HepG2 (cell line): ENCODE data around the gene KLF16. TPM values are rescaled to one million over a fixed set of nuclear protein-coding genes. Genes with fewer than 3 reads are reported as not detected.

Experiments used
- ATAC-seq: fragments of 200-7000 bp; cut with Tn5 transposase; 3 replicates; pipeline ENCODE4 v1.9.1; 2020; ENCODE audit warnings: mild to moderate bottlenecking, moderate library complexity
- BruUV-seq: library from RNA; stranded (reverse); fragments of 400-500 nt; replicated peaks from 2 replicates; lab custom pipeline; 2021; lab: Mats Ljungman, UMichigan
- CTCF ChIA-PET: fragments of 300-600 bp; formaldehyde crosslinking; extraction: SDS; loops from one replicate; lab custom pipeline; 2021; ENCODE audit warnings: low total read pairs, inconsistent platforms, low intra/inter-chr PET ratio; lab: Yijun Ruan, JAX
- POLR2A ChIA-PET: fragments of 350-600 bp; sonication (Branson Sonifier 250); formaldehyde crosslinking; loops from one replicate; lab custom pipeline; 2020; ENCODE audit warnings: antibody characterized with exemption, inconsistent platforms; lab: Yijun Ruan, JAX
- DNase-seq: peaks from one replicate; pipeline ENCODE4 v3.0.0-alpha.2; 2015; ENCODE audit warnings: low spot score
- FAIRE-seq: peaks from 3 replicates; lab custom pipeline; 2011; peaks lifted over from hg19 to GRCh38; lab: Jason Lieb, UNC
- H2AFZ ChIP-seq: one replicate; pipeline ENCODE4 v1.6.1; 2011; ENCODE audit warnings: low read length, inconsistent platforms
- H3K27ac ChIP-seq: fragments of 300-600 bp; 3 replicates; pipeline ENCODE4 v1.8.0; 2011; ENCODE audit warnings: mixed run types, mild to moderate bottlenecking, mixed read lengths, low read length, inconsistent platforms; ENCODE audit not compliant: insufficient read depth; ENCODE audit errors: extremely low read length
- H3K27me3 ChIP-seq, 2 experiments: fragments of 200-600 bp in 1 of 2; 2 replicates in 1 of 2; 3 replicates in 1 of 2; pipeline versions ENCODE4 v1.6.0 to v1.8.0; 2011; ENCODE audit warnings: low read length in 2 of 2, mild to moderate bottlenecking in 2 of 2, moderate library complexity in 2 of 2, inconsistent platforms in 1 of 2; ENCODE audit not compliant: insufficient read depth in 2 of 2, control insufficient read depth in 1 of 2
- H3K36me3 ChIP-seq, 2 experiments: fragments of 200-600 bp in 1 of 2; replicated peaks in 1 of 2; 2 replicates in 1 of 2; 3 replicates in 1 of 2; pipeline versions ENCODE4 v1.5.1 to v1.8.0; 2011; ENCODE audit warnings: low read length in 2 of 2, inconsistent platforms in 1 of 2; ENCODE audit not compliant: insufficient read depth in 2 of 2, control insufficient read depth in 1 of 2
- H3K4me1 ChIP-seq: 2 replicates; pipeline ENCODE4 v1.5.1; 2012; ENCODE audit warnings: low read length, inconsistent platforms; ENCODE audit not compliant: insufficient read depth
- H3K4me2 ChIP-seq: 2 replicates; pipeline ENCODE4 v1.6.0; 2011; ENCODE audit warnings: low read depth, low read length, inconsistent platforms
- H3K4me3 ChIP-seq, 3 experiments: fragments of 200-600 bp in 1 of 3; sonication (generic), shearing (Covaris generic) in 1 of 3; replicated peaks in 1 of 3; 2 replicates each; pipeline ENCODE4 v1.5.1; 2011 to 2016; ENCODE audit warnings: low read length in 3 of 3, inconsistent platforms in 2 of 3, low read depth in 2 of 3, mild to moderate bottlenecking in 2 of 3, control low read depth in 1 of 3, mixed read lengths in 1 of 3; ENCODE audit not compliant: insufficient read depth in 1 of 3
- H3K79me2 ChIP-seq: one replicate; pipeline ENCODE4 v1.6.1; 2011; ENCODE audit warnings: low read length, inconsistent platforms; ENCODE audit not compliant: insufficient read depth
- H3K9ac ChIP-seq: 2 replicates; pipeline ENCODE4 v1.6.0; 2011; ENCODE audit warnings: mild to moderate bottlenecking, low read depth, low read length, inconsistent platforms; ENCODE audit not compliant: insufficient read depth
- H3K9me3 ChIP-seq: 2 replicates; pipeline ENCODE4 v1.5.1; 2012; ENCODE audit warnings: mild to moderate bottlenecking, low read length
- H4K20me1 ChIP-seq: 2 replicates; pipeline ENCODE4 v1.6.0; 2011; ENCODE audit warnings: inconsistent platforms, mild to moderate bottlenecking, low read length, moderate library complexity; ENCODE audit not compliant: insufficient read depth
- LRRFIP1 ChIP-seq: sonication (generic); formaldehyde crosslinking; conservative IDR thresholded peaks from 2 replicates; pipeline ENCODE4 v1.4.0; 2020; ENCODE audit warnings: missing genetic modification reagents
- SIN3A ChIP-seq: IDR thresholded peaks from 2 replicates; pipeline ENCODE4 v1.6.1; 2011; ENCODE audit warnings: low read depth, mild to moderate bottlenecking, control low read depth, low read length, borderline replicate concordance
- SRY ChIP-seq: sonication (generic); formaldehyde crosslinking; IDR thresholded peaks from 2 replicates; pipeline ENCODE4 v1.8.0; 2022; ENCODE audit warnings: mild to moderate bottlenecking, missing genetic modification reagents
- ZFP36L1 ChIP-seq: sonication (generic); formaldehyde crosslinking; IDR thresholded peaks from 2 replicates; pipeline ENCODE4 v1.8.0; 2022; ENCODE audit warnings: mild to moderate bottlenecking, missing genetic modification reagents, moderate library complexity
- ZNF235 ChIP-seq: sonication (generic); formaldehyde crosslinking; IDR thresholded peaks from 2 replicates; pipeline ENCODE4 v1.8.1; 2023; ENCODE audit warnings: mild to moderate bottlenecking, missing genetic modification reagents, borderline replicate concordance
- ZNF496 ChIP-seq: sonication (generic); formaldehyde crosslinking; IDR thresholded peaks from 2 replicates; pipeline ENCODE4 v1.8.1; 2023; ENCODE audit warnings: mild to moderate bottlenecking, moderate library complexity, missing genetic modification reagents; ENCODE audit not compliant: insufficient replicate concordance
- ZNF841 ChIP-seq: sonication (generic); formaldehyde crosslinking; IDR thresholded peaks from 2 replicates; pipeline ENCODE4 v1.8.1; 2023; ENCODE audit warnings: missing genetic modification reagents, borderline replicate concordance
- WGBS: methylation state at CpG from one replicate; pipeline ENCODE4 v1.1.6; 2017; ENCODE audit warnings: low lambda C conversion rate; 5-methylcytosine and 5-hydroxymethylcytosine counted together
- in situ Hi-C: cut with HindIII; loops from 2 replicates; pipeline ENCODE4 v1.10.0; 2017; ENCODE audit warnings: low pct_unique_long_range_greater_than_20kb; ENCODE audit not compliant: extremely low pct_ligation_motif_present
- intact Hi-C: fragments of 100-400 bp; cut with micrococcal nuclease; formaldehyde crosslinking; loops from one replicate; pipeline ENCODE4 v1.10.0; 2022; ENCODE audit not compliant: unreplicated experiment
- polyA plus RNA-seq, 8 experiments: library from polyadenylated mRNA; depleted of rRNA in 3 of 8; stranded (reverse) in 7 of 8; unstranded in 1 of 8; fragments of >200 nt; fragmentation: Illumina TruSeq in 4 of 8; extraction: Trizol in 4 of 8; gene quantifications; 2 replicates each; pipeline versions ENCODE4 v1.2.1 to v1.2.3, GENCODE V29; 2011 to 2016; ENCODE audit warnings: low read depth in 4 of 8, missing spikeins in 1 of 8, mixed read lengths in 1 of 8; ENCODE audit not compliant: insufficient read depth in 1 of 8
- total RNA-seq, 5 experiments: library from RNA; depleted of rRNA; stranded (reverse); fragments of >200 nt; fragmentation: Illumina TruSeq; extraction: Trizol; gene quantifications; 2 replicates each; pipeline ENCODE4 v1.2.3, GENCODE V29; 2016; ENCODE audit warnings: low read depth in 1 of 5
- TF ChIP-seq, protein P1 (sequence below): sonication (generic); formaldehyde crosslinking; IDR thresholded peaks from 2 replicates; pipeline ENCODE4 v1.4.0; 2020; ENCODE audit warnings: mild to moderate bottlenecking, missing genetic modification reagents, borderline replicate concordance
- TF ChIP-seq, protein P2 (sequence below): sonication (generic); formaldehyde crosslinking; IDR thresholded peaks from 2 replicates; pipeline ENCODE4 v1.8.0; 2022; ENCODE audit warnings: missing genetic modification reagents, mild to moderate bottlenecking, moderate library complexity, borderline replicate concordance

Gene KLF16
- total and polyA plus RNA-seq, 2 of the 13 experiments (the other 11 are each of a cell fraction or from before 2014, with no cell fraction given): 3.5 to 6.7 TPM

DNA sequence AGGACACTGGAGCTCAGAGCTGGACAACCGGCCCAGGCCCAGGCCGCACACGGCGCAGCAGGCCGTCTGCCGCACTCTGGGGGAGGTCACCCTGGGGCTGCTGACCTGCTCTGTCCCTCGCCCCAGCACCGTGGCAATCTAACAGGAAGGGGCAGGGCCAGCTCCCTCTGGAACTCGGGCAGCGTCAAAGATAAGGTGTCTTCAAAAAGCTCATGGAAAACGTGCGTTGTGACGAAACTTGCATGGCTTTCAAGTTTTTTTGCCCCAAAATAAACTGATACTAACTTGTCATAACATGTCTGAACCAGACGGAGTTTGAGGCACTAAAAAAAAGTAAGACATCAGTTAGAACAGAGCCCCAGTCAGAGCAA is 39.1 kb downstream of the KLF16 start:
- H3K27ac ChIP-seq: no peak overlapping the region
- ChIA-PET CTCF (no interaction called here), POLR2A (no interaction called here)
- H3K27me3 ChIP-seq: no peaks in the 10 kb centered on the region
- H3K4me2 ChIP-seq: no peak overlapping the region
- DNase-seq: no peak
- no peak for FAIRE-seq
- no peaks in the 10 kb centered on the region for H3K9me3 ChIP-seq
- no peaks in the 10 kb centered on the region for H4K20me1 ChIP-seq
- WGBS: 98% methylated on average over 14 of the region's 14 CpGs
- BruUV-seq: no TSS peak
- no peaks in the 10 kb centered on the region for H3K4me1 ChIP-seq
- no peaks in the 10 kb centered on the region for H3K79me2 ChIP-seq
- no peak for ATAC-seq
- H2AFZ ChIP-seq: no peak overlapping the region
- intact Hi-C loops (no loop called here), in situ Hi-C loops (loop anchor here (5.0 kb wide), 1 partner anchor 47 kb away; no protein-coding TSS in a partner anchor)
- H3K9ac ChIP-seq: no peak overlapping the region
- peaks cover 25 to 37% of the 10 kb centered on the region in 2 experiments; a peak in 4 of 5 replicates for H3K36me3 ChIP-seq
- no peak for TF ChIP-seq ZNF841 (CRISPR knock-in tag)
- TF ChIP-seq, protein P1, sequence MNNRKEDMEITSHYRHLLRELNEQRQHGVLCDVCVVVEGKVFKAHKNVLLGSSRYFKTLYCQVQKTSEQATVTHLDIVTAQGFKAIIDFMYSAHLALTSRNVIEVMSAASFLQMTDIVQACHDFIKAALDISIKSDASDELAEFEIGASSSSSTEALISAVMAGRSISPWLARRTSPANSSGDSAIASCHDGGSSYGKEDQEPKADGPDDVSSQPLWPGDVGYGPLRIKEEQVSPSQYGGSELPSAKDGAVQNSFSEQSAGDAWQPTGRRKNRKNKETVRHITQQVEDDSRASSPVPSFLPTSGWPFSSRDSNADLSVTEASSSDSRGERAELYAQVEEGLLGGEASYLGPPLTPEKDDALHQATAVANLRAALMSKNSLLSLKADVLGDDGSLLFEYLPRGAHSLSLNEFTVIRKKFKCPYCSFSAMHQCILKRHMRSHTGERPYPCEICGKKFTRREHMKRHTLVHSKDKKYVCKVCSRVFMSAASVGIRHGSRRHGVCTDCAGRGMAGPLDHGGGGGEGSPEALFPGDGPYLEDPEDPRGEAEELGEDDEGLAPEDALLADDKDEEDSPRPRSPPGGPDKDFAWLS (CRISPR knock-in tag): no peak
- TF ChIP-seq ZNF496 (CRISPR knock-in tag): no peak
- no peak for TF ChIP-seq SIN3A
- no peak for TF ChIP-seq LRRFIP1 (CRISPR knock-in tag)
- no peak for TF ChIP-seq ZNF235 (CRISPR knock-in tag)
- TF ChIP-seq ZFP36L1 (CRISPR knock-in tag): no peak
- TF ChIP-seq, protein P2, sequence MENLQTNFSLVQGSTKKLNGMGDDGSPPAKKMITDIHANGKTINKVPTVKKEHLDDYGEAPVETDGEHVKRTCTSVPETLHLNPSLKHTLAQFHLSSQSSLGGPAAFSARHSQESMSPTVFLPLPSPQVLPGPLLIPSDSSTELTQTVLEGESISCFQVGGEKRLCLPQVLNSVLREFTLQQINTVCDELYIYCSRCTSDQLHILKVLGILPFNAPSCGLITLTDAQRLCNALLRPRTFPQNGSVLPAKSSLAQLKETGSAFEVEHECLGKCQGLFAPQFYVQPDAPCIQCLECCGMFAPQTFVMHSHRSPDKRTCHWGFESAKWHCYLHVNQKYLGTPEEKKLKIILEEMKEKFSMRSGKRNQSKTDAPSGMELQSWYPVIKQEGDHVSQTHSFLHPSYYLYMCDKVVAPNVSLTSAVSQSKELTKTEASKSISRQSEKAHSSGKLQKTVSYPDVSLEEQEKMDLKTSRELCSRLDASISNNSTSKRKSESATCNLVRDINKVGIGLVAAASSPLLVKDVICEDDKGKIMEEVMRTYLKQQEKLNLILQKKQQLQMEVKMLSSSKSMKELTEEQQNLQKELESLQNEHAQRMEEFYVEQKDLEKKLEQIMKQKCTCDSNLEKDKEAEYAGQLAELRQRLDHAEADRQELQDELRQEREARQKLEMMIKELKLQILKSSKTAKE (CRISPR knock-in tag): no peak
- TF ChIP-seq SRY (CRISPR knock-in tag): no peak
- no peak overlapping the region for H3K4me3 ChIP-seq
